NCI-H524 (cell line): Measurements from ENCODE around the gene LRRC45.

Source experiments
- DNase-seq, 2 experiments: peaks; one replicate each; lab custom pipeline; 2025; lab: John Stamatoyannopoulos, UW

Gene LRRC45

GRCh38 chr17:82018989-82019689 is 4.0 kb upstream of the LRRC45 start:
- no peak for DNase-seq

- peak; percentile 48 to 79 for DNase-seq
Observed at GRCh38 chr17:82019690-82020571, 3.2 kb upstream of the LRRC45 start.

- DNase-seq, result no peak
Observed at GRCh38 chr17:82020572-82021106, 2.5 kb upstream of the LRRC45 start.

GRCh38 chr17:82021107-82021899 is 1.8 kb upstream of the LRRC45 start:
- peak; percentile 68 to 88 for DNase-seq

GRCh38 chr17:82021900-82022309 is 1.2 kb upstream of the LRRC45 start:
- no peak for DNase-seq

- DNase-seq, result no peak
Observed at GRCh38 chr17:82022310-82022980, 660 bp upstream of the LRRC45 start, which contains the start of gene CENPX. CENPX (minus strand) TSS chr17:82022878; CDS start chr17:82022861, 17 bp downstream.

- peak; percentile 53 to 69 for DNase-seq
Observed at GRCh38 chr17:82023447-82024241, 539 bp downstream of the LRRC45 start.

- no peak for DNase-seq
Observed at GRCh38 chr17:82024859-82025258, 1.8 kb downstream of the LRRC45 start.

- no peak for DNase-seq
Observed at GRCh38 chr17:82025401-82026107, 2.4 kb downstream of the LRRC45 start.

- no peak for DNase-seq
Observed at GRCh38 chr17:82028246-82028645, 5.1 kb downstream of the LRRC45 start.

- no peak for DNase-seq
Observed at GRCh38 chr17:82028966-82029365, 5.9 kb downstream of the LRRC45 start.

GRCh38 chr17:82029391-82029790 is 6.3 kb downstream of the LRRC45 start:
- DNase-seq, result no peak

- DNase-seq, result no peak
Observed at GRCh38 chr17:82029990-82030469, 6.9 kb downstream of the LRRC45 start.

GRCh38 chr17:82030470-82031302 is 7.6 kb downstream of the LRRC45 start:
- DNase-seq, result peak; percentile 68 to 86

GRCh38 chr17:82031303-82031884 is 8.3 kb downstream of the LRRC45 start, which contains the start of gene RAC3:
RAC3 (plus strand) TSS chr17:82031678; CDS start chr17:82031762, 84 bp downstream.
- DNase-seq, result peak in 1 of 2 experiments; percentile 49

- DNase-seq, result no peak
Observed at GRCh38 chr17:82031885-82032627, 9.0 kb downstream of the LRRC45 start.

- no peak for DNase-seq
Observed at GRCh38 chr17:82033359-82034085, 10.4 kb downstream of the LRRC45 start.
